WI38 (cell line): ENCODE data around the gene RILPL1.

Experiments used
- H3K4me3 ChIP-seq: 2 replicates; pipeline ENCODE4 v1.5.1; 2011; ENCODE audit warnings: low read depth, mild to moderate bottlenecking, control low read depth, low read length
- CTCF ChIP-seq: IDR thresholded peaks from 2 replicates; pipeline ENCODE4 v1.5.1; 2012; ENCODE audit warnings: low read depth, mild to moderate bottlenecking, control low read depth, low read length

Gene RILPL1

GRCh38 chr12:123450636-123451035, 82.9 kb downstream of the RILPL1 start:
- no peak for TF ChIP-seq CTCF
- H3K4me3 ChIP-seq, result no peak overlapping the region

GRCh38 chr12:123449856-123450255, 83.7 kb downstream of the RILPL1 start:
- TF ChIP-seq CTCF, result no peak
- H3K4me3 ChIP-seq, result no peak overlapping the region

DNA sequence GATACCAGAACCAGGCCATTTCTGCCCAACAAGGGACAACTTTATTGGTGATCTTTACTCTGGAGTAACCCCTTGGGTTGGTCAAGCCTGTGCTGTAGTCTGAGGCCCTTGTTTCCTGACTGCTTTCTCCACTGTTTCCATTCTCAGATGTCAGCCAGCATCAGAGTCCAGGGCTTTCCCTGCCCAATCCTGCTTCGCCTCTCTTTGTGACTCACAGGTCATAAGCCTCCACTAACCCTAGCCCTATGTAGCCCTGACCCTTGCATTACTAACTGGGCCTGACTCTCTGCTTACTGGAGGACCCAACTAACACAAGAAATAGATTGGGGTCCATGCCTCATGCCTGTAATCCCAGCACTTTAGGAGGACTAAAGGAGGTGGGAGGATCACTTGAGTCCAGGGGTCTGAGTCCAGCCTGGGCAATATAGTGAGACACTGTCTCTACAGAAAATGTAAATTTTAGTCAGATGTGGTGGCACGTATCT, 84.2 kb downstream of the RILPL1 start:
- H3K4me3 ChIP-seq, result no peak overlapping the region
- TF ChIP-seq CTCF, result no peak

DNA sequence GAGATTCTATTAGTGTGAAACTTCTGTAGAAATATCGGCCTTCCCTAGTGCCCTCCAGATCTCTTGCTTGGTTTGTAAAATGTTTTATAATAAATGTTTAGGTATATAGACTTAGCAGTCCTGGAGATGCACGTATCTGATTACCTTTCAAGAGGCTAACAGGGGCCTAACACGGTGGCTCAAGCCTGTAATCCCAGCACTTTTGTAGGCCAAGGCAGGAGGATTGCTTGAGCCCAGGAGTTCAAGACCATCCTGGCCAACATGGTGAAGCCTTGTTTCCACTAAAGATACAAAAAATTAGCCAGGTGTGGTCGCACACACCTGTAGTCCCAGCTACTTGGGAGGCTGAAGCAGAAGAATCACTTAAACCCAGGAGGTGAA, 87.2 kb downstream of the RILPL1 start:
- TF ChIP-seq CTCF, result no peak
- H3K4me3 ChIP-seq, result no peak overlapping the region

DNA sequence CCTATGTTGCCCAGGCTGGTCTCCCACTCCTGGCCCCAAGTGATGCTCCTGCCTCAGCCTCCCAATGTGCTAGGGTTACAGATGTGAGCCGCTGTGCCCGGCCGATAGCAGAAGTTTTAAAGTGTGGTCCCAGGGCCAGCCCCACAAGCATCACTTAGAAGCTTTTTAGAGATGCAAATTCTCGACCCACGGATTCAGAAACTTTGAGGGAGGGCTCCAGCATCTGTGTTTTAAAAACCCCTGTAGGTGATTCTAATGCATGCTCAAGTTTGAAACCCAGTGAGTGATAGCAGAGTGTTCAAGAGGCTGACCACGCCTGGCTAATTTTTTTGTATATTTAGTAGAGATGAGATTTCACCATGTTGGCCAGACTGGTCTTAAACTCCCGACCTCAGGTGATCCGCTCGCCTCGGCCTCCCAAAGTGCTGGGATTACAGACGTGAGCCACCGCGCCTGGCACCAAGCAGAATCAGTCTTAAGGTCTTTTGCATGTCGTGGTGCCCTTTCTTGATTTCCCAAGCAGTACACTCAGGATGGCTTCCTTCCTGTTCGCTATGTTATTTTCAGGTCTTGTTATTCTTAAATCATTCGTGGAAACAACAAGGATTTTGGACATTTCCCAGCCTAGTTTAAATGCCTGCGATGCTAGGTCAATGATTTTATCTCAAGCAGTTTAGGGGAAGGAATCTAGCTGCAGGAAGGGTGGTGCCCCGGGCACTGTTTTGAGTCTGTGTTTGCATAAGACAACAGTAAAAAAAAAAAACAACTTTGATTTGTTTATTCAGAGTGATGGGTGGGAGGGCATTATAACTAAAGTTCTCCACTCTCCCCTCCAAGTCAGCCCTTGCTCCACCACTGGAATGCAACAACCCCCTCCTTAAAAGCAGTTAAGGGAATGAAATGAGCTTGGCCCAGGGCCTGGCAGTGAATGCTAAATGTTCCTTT, 87.9 kb downstream of the RILPL1 start:
- TF ChIP-seq CTCF, result no peak
- H3K4me3 ChIP-seq, result no peak overlapping the region

- no peak overlapping the region for H3K4me3 ChIP-seq
- no peak for TF ChIP-seq CTCF
Measured at GRCh38 chr12:123444092-123445026, 89.2 kb downstream of the RILPL1 start.
